Neutrophil (primary cell): ENCODE data around the gene EFCAB8.
"Not testable (repeated sequence)": the region's sequence is repeated elsewhere in the genome, so short reads cannot be mapped to it uniquely, and the experiment has no call there.

Experiments
- H3K27ac ChIP-seq: fragments of 200-600 bp; sonication (generic); 2 replicates; pipeline ENCODE4 v1.5.1; 2016; ENCODE audit warnings: mild to moderate bottlenecking, moderate library complexity
- H3K27me3 ChIP-seq: fragments of 200-600 bp; sonication (generic); 2 replicates; pipeline ENCODE4 v1.6.0; 2016; ENCODE audit warnings: mild to moderate bottlenecking
- H3K36me3 ChIP-seq: fragments of 200-600 bp; sonication (generic); 2 replicates; pipeline ENCODE4 v1.5.1; 2017
- H3K4me1 ChIP-seq, 2 experiments: fragments of 200-600 bp in 1 of 2; sonication (generic) in 1 of 2; 1 replicate in 1 of 2; 2 replicates in 1 of 2; pipeline versions ENCODE4 v1.5.1 to v1.6.1; 2013 to 2016; ENCODE audit warnings: low read depth in 1 of 2, low read length in 1 of 2, mild to moderate bottlenecking in 1 of 2, moderate library complexity in 1 of 2; ENCODE audit not compliant: control insufficient read depth in 1 of 2, insufficient read depth in 1 of 2
- H3K4me3 ChIP-seq, 2 experiments: fragments of 200-600 bp in 1 of 2; sonication (generic) in 1 of 2; 1 replicate in 1 of 2; 2 replicates in 1 of 2; pipeline ENCODE4 v1.5.1; 2013 to 2016; ENCODE audit warnings: low read depth in 1 of 2, low read length in 1 of 2, mild to moderate bottlenecking in 1 of 2, moderate library complexity in 1 of 2
- H3K9me3 ChIP-seq: fragments of 200-600 bp; sonication (generic); 2 replicates; pipeline ENCODE4 v1.5.1; 2016
- CTCF ChIP-seq: fragments of 200-600 bp; sonication (generic); IDR thresholded peaks from 2 replicates; pipeline ENCODE4 v1.5.1; 2016; ENCODE audit warnings: antibody characterized with exemption

Gene EFCAB8

DNA sequence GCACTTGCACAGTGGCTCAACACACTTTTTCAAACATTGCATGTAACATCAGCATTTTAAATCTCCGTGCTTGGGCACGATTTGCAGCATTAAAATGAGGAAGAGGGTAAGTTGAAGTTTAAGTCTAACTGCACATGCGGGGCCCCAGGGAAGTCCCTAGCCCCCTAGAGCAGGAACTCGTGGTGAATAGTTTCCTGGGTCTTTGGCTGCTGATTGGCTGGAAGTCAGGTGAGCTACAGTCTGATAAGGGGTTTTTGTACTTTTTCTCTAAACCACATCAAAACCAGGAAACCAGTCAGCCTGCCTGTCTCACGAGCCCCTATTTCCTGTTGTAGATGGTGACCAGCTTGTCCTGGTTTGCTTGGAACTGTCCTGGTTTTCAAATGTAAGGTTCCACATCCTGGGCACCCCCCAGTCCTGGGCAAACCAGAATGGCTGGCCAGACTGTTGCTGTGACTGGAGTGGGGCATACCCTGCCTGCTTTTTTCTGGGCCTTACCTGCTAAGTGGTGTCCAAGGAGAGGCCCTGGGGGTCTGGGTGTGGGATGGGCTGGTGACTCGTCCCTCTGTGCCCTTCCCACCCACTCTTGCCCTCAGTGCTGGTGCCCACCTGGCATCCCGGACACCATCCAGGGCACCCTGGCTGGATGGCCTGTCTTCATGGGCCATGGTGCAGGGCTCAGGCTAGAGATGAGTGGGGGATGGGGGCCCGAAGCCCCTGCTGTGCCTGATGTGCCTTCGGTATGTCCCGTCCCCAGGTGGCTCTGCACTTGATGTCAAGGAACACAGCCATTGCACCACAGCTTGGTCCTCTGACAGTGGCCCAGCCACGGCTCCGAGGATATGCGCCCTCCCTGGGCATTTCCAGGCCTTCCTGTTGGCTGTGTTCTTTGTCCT lies 113.7 kb downstream of the EFCAB8 start:
- H3K27me3 ChIP-seq: no peaks in the 10 kb centered on the region
- no peaks in the 10 kb centered on the region for H3K9me3 ChIP-seq
- no peaks in the 10 kb centered on the region for H3K36me3 ChIP-seq
- H3K27ac ChIP-seq: no peak overlapping the region
- H3K4me3 ChIP-seq: no peak overlapping the region
- H3K4me1 ChIP-seq: peaks cover 0 to 4% of the 10 kb centered on the region in 2 experiments
- TF ChIP-seq CTCF: no peak

DNA sequence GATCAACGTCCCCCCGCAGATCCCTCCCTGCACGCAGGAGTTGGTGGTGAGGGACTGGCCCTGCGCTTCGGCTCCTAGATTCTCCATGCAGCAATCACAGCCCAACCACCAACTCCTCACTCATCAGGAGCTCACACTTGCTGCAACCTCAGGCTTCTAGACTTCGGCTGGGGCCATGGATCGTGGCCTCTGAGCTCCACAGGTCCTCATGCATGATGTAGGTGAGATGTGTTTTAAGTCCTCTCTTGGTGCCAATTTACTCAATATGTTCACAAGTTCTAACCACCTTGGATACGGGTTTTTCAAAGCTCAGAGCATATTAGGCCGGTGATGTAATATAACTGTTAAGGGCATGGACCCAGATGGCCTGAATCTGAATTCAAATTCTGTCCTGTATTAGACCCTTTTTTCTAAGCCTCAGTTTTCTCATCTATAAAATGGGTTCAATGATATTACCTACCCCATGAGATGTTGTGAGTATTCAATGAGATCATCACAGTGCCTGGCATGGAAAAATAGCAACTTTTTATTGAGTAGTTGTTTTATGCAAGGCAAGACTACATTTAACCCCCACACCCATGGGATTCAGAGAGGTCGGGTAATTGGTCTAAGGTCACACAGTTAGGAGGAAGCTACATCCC lies 114.5 kb downstream of the EFCAB8 start:
- Histone ChIP-seq H3K27me3 (no peaks in the 10 kb centered on the region), H3K36me3 (no peaks in the 10 kb centered on the region), H3K4me1 (peaks cover 0 to 4% of the 10 kb centered on the region in 2 experiments), H3K4me3 (no peak overlapping the region), H3K27ac (no peak overlapping the region), H3K9me3 (no peaks in the 10 kb centered on the region)
- TF ChIP-seq CTCF: no peak

- not testable (repeated sequence) for H3K27ac ChIP-seq, H3K27me3 ChIP-seq, H3K9me3 ChIP-seq, H3K36me3 ChIP-seq, H3K4me1 ChIP-seq, H3K4me3 ChIP-seq
Observed at GRCh38 chr20:32974204-32975064, 115.7 kb downstream of the EFCAB8 start.

DNA sequence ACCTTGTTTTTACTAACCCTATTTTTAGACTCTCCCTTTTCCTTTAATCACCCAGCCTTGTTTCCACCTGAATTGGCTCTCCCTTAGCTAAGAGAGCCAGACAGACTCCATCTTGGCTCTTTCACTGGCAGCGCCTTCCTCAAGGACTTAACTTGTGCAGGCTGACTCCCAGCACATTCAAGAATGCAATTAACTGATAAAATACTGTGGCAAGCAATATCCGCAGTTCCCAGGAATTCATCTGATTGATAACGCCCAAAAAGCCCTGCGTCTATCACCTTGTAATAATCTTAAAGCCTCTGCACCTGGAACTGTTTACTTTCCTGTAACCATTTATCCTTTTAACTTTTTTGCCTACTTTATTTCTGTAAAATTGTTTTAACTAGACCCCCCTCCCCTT lies 116.4 kb downstream of the EFCAB8 start:
- not testable (repeated sequence) for H3K4me3 ChIP-seq, H3K27me3 ChIP-seq, H3K9me3 ChIP-seq, H3K27ac ChIP-seq, H3K4me1 ChIP-seq, H3K36me3 ChIP-seq

GRCh38 chr20:32975698-32976674 lies 117.3 kb downstream of the EFCAB8 start:
- Histone ChIP-seq H3K27me3 (no peaks in the 10 kb centered on the region), H3K4me1 (peaks cover 0 to 4% of the 10 kb centered on the region in 2 experiments), H3K4me3 (no peak overlapping the region), H3K9me3 (no peaks in the 10 kb centered on the region), H3K36me3 (no peaks in the 10 kb centered on the region), H3K27ac (no peak overlapping the region)
- TF ChIP-seq CTCF: no peak
